Stimulated activated CD8-positive, alpha-beta memory T cell treated with anti-CD3 and anti-CD28 coated beads, Interleukin-12 subunit alpha, Interleukin-12 subunit beta, amount 100 ng/mL, for 24 hours (primary cell): ENCODE measurements around the gene TTC13.

Source experiments
- DNase-seq: peaks from one replicate; pipeline ENCODE4 v3.0.0-alpha.2; 2020; ENCODE audit errors: extremely low read depth

Gene TTC13

DNA sequence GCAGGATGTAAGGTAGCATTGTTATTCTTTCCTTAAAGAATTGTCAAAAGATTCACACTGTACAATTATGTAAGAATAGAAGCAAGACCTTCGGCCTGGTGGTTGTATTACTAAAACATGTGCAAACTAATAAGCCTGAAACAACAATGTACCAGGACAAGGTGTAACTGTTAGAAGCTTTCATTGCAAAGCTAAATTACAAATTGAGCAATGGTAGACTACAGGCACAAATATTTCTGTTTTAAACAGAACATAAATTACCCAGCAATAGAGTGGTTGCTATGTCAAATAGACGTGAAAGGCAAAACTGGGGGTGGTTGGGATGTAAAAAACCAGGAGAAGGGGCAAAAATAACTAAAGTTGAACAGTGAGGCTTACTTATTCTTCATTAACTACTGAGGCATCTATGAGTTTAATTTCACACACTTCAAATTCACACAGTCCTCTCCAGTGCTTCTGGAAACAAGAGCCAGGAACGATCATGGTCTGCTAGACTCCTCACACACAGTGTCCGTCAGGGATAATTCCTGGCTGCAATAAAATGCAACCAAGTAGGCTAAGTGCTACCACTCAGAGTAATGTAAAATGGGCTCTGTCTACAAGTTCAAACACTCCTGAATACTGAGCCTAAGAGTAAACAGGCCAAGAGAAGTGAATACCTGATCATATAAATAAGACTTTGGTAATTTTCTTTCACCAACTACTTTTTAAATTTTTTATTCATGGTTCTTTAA lies 71.0 kb downstream of the TTC13 start:
- DNase-seq: no peak

DNA sequence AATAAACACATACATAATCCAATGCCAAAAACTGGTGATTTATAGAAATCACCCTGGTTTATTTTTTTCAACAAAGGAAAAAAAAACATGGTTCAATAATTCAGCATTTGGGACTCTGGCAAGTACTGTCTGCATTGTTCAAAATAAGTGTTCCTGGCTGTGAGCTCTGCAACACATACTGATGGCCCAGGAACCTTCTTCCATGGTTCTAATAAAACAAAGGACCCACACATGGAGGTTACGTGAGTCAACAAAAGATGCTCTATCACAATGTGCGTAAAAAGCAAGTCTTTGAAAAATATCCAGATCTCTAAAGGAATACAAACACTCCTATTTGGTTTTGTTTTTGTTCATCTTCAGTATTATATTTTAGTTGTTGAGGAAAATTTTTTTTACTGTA lies 72.4 kb downstream of the TTC13 start:
- no peak for DNase-seq

DNA sequence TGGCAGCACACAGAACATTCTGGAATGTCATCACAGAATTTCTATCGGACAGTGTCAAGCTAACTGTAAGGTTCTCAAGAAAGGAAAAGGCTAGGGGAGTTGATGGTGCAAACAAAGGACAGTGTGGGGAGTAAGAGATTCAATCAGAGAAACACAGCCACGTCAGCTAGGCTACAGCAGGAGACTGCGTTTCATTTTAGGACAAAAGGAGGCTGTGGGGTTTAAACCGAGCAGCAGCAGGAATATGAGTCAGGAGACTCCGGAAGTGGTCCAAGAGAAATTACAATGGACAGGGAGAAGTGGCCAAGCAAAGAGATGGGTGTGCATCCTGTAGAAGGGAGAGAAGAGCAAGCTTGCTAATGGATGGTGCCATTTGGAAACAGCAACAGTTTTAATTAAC lies 72.9 kb downstream of the TTC13 start:
- DNase-seq: no peak

DNA sequence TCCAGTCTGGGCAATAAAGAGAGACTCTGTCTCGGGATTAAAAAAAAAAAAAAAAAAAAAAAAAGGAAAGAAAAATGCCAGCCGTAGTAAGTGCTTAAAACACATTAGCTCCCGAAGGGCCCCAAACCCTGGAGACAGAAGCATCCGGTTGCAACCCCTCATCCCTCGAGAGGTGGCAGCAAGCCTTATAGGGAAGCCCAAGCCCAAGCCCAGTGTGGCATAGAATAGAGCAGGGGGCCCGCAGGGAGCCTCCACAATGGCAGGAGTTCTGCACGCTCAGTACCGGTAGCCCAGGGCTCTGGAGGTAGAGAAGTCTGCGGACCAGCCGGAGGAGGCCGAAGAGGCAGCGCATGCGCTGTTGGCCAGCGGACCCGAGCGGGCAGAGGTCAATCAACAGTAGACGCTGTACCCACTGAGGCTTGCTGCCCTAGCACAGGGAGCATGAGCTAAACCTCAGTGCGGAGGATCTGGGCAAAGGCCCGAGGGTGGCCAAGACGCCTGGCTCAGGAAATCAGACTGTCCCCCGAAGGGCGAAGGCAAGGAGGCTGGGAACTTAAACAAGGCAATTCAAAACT lies 76.2 kb downstream of the TTC13 start:
- no peak for DNase-seq

DNA sequence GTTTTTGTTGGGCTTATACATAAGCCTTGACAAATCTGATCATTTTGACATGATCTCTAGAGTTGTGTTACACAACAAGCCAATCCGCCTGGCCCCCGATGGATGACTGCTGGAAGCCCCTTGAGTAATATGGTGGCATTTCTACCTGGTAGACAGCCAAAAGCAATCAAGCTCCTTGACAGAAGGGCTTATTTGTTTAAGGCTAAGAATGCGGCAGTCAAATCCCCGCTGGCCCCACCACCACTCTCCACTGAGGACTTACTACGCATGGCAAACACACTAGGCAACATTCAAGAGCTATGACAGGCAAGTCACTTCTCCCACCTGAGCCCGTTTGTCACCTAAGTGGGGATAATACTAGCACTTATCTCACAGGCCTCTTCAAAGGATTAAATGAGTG lies 77.0 kb downstream of the TTC13 start:
- no peak for DNase-seq

DNA sequence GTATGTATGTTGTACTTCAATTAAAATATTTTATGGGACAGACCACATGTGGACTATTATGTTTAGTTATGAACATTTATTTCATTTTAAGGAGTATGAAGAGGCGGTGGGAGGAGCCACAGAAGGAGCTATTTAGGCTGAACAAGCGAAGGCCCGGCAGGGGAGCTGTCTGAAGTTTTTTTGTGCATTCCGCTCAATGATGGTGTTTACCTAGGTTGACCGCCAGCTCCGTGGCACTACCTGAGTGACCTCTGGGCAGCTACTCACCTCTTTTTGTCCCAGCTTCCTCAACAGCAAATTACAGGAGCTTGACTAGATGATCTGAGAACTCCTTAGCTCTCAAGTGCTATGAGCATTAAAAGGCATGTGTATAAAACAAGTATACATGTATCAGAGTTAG lies 77.7 kb downstream of the TTC13 start:
- no peak for DNase-seq

DNA sequence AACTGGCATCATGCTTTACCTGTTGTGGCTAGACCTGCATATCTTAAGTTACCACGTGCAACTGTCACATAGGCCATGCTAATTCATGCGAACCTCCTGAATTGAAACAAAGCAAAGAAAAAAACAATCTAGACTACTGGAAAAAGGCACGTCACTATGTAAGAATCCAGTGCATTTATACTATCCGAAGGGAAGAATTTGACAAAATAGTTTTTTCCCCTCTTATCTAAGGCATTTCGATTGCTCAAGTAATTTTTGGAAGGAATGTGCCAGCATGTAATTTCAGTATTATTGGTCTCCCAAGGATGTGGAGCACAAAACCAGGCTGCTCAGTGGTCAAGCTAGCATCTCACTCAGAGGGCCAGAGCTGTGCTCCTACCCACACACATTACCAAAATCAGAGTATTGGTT lies 78.8 kb downstream of the TTC13 start:
- no peak for DNase-seq

DNA sequence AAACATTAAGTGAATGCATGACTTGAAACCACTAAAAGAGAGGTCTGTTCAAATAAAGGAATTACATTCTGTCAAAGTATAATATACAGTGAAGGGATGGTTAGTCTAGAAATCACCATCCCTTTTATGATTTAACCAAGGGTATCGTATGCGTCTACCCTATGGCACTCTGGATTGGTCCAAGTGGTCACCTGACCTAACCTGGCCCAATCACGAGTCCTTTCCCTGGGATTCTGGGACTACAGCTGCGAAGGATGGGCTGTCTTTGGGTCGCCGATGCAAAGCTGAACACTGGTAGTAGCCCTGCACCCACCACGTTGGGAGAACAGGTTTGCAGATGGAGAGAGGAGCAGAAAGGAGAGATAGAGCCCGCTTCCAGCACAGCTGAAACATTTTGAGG lies 79.9 kb downstream of the TTC13 start:
- no peak for DNase-seq

DNA sequence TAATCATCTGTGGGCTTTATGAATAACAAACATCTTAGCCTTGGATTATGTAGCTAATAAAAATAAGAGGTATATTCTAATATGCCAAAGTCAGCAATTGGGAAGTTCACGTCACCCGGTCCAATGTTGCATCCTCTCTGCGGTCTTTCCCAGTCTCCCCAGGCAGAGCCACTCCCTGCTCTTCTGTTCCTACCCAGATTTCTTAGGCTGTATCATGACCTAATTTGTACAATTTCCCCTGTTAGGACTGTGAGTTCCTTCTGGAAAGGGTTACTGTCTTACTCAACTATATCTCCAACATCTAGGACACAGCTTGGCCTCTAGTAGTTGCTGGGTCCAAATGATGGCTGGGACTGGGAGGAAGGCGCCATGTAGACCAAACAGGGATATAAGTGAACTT lies 80.5 kb downstream of the TTC13 start:
- DNase-seq: no peak

DNA sequence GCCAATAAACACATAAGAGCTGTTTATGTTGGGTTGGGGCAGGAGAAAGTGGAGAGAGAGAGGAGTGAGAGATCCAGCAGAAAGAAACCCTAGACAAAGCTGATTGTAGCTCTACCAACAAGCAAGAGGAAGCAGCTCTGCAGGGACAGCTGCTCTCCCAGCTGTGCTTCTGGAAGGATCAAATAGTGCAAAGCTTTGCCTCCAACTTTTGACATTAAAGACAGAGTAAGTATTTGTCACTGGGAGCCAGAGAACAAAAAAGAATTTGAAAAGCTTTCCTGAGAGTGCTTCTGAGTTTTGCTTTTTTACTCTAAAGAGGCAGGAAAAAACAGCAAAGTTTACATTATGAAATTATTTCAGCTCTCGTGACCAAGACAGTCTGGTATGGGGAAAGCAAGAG lies 81.9 kb downstream of the TTC13 start:
- no peak for DNase-seq

DNA sequence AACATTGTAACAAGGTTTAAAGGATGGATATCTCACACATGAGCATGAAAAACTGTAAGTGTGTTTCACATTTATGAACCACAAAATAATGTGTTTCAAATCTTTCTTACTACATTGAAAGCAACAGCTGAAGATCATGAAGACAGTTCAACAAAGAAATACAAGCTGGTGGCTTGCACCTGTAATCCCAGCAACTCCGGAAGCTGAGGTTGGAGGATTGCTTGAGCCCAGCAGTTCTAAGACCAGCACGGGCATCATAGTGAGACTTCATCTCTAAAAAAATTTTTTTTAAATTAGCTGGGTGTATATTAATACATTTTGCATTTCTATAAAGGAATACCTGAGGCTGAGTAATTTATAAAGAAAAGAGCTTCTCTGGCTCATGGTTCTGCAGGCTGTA lies 83.2 kb downstream of the TTC13 start:
- no peak for DNase-seq

DNA sequence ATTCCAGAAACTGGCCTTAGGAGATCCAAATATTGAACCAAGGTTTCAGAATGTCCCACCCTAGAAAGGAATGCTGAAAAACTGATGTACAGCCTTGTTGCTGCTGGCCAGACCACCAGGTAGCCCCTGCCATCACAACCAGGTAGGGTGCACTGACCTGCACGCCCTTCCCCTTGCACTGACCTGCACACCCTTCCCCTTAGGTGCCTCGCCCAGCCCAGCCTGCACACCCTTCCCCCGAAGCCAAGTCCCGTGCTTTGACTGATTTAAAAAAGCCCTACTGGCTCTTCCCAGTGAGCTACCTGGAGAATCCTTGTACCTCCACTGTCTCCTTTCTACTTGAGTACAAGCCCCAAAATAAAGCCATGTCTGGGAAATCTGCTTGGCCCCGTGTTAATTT lies 84.0 kb downstream of the TTC13 start:
- no peak for DNase-seq

DNA sequence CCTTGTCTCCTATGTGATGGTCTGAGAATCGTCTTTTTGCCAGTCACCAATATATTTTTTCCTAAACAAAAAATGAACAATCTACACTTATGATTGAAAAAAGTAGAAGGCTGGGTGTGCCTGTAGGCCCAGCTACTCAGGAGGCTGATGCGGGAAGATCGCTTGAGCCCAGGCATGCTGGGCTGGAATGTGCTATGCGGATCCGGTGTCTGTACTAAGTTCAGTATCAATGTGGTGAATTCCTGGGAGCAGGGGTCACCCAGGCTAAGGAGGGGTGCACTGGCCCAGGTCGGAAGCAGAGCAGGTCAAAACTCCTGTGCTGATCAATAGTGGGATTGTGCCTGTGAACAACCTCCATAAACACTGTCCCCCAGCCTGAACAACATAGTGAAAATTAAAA lies 84.6 kb downstream of the TTC13 start:
- DNase-seq: no peak

DNA sequence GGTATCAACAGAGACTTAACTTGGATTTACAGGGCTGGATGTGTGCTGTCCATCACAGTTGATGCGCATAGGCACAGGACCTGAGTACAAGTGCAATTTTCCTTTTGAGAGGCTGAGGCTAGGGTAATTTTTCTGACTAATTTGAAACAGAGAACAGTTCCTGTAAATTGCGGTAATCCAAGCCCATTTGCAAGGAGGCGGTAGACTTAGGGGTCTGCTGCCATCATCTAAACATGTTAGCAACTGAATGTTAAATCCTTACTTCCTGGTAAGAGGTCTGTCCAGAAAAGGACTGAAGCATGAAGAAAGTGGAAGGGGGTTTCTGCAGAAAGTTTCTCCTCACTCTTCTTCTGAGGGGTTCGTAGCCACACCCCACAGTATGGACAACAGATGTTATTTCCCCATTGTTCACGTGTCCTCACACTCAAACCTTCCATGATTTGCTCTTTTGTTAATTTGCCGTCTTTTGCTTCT lies 86.6 kb downstream of the TTC13 start:
- DNase-seq: no peak

DNA sequence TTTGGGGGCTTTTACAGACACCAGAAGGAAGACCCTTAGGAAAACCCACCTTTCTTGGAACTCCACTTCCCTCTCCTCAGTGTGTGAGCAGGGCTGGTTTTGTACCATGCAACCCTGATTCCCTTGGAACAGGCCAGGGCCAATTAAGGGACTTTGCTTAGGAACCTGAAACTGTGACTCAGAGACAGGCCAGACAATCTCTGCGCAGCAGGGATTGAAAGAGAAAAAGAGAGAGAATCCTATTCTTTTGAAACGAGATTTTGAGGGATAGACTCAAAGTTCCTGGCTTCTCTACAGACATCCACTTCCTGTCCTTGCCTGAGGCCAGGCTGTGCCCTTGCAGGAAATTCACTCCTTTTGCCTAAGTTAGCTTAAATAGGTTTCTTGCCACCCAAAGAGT lies 87.2 kb downstream of the TTC13 start:
- no peak for DNase-seq

DNA sequence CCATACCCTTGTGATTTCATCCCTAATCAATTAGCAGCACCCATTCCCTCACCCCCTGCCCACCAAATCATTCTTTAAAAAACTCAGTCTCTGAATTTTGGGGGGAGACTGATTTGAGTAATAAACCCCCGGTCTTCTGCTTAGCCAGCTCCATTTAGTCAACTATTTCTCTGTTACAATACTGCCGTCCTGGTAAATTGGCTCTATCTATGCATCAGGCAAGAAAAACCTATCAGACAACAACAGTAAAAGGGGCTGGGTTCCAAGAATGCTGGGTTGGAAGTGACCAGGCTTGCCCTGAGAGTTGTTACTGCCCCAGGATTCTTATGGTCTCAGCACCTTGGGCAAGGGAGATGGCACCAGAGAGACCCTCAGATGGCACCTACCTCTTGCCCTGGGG lies 94.0 kb downstream of the TTC13 start:
- DNase-seq: no peak

DNA sequence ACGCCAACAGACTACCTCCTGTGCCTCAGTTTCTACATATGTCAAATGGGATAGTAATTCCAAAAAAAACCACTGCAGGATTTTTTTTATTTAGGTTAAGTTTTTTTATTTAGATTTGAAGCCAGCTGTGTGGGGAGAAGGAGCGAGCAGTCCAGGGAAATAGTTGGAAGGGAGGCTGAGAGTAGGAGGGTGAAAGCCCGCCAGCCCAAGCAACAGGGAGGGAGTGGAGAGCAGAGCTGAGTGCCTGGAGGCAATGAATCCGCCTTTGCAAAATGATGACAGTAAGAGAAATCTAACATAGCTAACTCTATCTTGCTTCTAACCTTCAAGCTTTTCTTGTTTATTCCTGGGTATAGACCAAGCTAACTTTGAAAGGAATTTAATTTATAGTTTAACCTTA lies 94.7 kb downstream of the TTC13 start:
- DNase-seq: no peak

DNA sequence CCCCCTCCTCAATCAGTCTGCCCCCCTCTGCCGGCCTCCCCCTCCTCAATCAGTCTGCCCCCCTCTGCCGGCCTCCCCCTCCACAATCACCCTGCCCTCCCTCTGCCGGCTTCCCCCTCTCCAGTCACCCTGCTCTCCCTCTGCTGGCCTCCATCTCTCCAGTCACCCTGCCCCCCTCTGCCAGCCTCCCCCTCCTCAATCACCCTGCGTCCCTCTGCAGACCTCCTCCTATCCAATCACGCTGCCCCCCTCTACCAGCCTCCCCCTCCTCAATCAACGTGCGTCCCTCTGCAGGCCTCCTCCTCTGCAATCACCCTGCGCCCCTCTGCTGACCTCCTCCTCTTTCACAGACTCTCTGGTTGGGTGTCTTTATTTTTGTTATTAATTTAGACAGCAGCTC lies 98.9 kb downstream of the TTC13 start:
- no peak for DNase-seq

DNA sequence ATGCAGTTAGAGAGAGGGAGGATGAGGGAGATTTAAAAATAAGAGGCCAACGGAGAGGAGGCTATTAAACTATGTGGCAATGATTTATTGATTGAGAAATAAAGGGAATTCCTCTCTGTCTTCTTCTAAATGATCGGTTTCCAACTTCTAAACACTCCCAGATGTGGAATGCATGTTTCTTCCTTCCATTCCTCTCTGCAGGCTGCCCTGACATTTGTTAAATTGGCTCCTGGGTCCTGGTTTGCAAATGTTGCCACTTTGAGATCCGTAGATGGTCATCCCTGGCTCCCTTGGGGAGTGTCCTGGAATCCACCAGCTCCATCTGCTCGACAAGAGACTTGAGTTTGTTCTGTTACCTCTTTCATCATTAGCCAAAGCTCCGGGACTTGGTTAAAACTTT lies 100.1 kb downstream of the TTC13 start:
- no peak for DNase-seq

DNA sequence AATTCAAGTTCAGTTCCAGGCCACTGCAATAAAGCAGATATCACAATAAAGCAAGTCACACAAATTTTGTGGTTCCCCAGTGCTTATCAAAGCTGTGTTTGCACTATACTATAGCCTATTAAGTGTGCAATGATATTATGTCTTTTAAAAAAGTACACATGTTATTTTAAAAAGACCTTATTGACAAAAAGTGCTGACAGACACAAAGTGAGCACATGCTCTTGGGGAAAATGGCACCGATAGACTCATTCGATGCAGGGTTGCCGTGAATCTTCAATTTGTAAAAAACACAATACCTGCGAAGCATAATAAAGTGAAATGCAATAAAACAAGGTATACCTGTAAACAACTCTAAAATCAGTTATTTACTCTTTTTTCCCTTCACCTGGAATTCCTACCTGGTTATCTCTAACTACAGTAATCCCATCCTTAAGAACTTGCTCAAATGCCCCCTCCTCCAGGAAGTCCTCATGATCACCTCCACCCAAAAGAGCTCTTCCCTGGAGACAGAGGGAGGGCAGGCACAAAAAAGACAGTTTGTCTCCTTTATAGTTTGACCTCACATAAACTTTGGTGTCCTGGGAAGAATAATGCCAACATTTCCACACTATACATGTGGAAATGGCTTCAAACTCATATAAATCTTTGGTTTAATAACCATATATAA lies 100.6 kb downstream of the TTC13 start:
- no peak for DNase-seq

DNA sequence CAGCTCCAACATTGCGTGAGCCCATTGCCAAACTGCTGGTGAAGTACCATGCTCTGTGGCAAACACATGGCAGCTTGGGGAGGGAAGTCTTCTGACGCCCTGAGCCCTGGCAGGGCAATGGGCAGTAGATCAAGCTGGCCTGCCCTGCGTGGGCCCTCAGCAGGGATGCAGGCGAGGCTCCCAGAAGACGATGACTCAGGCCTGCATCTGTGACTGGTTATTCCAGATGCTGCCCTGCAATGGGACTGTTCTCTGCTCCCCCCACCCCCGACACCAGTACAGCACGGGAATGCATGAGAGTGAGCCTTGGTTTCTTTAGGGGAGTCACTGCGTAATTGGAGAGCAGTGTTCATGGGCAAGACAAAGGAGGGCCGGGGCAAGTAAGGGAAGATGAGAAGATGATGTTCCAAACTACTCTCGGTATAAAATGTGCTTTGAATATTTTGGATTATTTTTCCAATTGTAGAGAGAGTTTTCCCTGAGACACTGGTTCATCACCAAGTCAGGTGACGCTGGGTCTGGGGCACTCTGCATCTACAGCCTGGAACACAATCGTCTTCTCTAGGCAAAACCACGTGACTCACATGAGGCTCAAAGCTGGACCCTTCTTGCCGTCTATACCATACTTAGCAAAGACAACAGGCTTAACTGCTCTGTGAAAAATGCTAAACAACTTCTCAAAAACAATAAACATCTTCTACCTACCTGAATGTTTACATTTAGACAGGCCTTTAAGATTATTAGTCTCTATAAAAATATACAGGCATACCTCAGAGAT lies 101.3 kb downstream of the TTC13 start:
- DNase-seq: no peak

DNA sequence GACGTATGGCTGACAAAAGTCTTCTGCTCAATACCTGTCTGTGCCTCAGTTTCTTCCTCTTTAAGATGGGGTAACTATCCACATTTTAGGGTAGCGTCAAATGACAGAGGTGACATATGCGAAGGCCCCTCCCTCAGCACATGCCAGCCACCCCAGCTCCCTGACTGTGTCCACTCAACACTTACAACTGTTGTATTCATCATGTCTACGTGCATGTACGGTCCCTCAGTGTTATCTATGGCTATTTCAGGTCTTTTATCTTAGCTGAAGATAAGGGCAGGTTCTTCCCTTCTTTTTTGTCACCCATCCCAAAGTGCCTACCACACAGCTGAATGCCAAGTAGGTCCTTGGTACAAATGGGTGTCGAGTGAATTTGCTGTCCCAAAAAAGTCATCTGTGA lies 102.0 kb downstream of the TTC13 start:
- DNase-seq: no peak

DNA sequence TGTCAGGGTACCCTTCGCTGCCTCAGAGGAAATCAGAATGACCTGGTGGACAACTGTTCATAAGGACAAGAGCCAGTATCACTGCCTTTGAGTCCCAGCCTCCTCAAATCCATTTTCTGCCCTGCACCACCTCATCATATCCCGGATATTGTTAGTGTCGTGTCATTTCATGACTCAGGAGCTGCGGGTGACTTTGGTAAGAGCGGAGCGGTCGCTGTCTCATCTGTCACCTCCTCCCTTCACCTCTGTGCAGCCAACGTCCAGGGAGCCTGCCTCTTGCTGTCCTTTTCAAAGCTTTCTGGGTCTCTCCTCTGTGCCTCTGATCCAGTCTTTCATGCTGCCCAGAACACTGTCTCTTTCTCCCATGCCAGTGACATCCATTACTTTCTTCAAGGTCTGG lies 103.3 kb downstream of the TTC13 start:
- no peak for DNase-seq
